PC-3 (cell line): ENCODE data around the gene MID1IP1.

Experiments
- CTCF ChIP-seq: fragments of 300-600 bp; sonication (generic); conservative IDR thresholded peaks from 2 replicates; pipeline ENCODE4 v1.5.1; 2017; ENCODE audit warnings: antibody characterized with exemption, low read depth, mild to moderate bottlenecking, low read length
- EZH2 ChIP-seq: fragments of 300-600 bp; sonication (generic); IDR thresholded peaks from one replicate; pipeline ENCODE4 v1.6.1; 2017; ENCODE audit warnings: antibody characterized with exemption, mild to moderate bottlenecking, low read length; ENCODE audit not compliant: unreplicated experiment

GRCh38 chrX:38854305-38854704 lies 53.0 kb downstream of the MID1IP1 start:
- TF ChIP-seq CTCF (no peak), EZH2 (no peak)
